ENCODE data around the gene OLFM2.

- TF ChIP-seq ZFP30 (CRISPR knock-in tag; IDR thresholded peaks at IDR 0.05) (no peak), OSR1 (CRISPR knock-in tag; IDR thresholded peaks at IDR 0.05) (no peak), TCF4 (CRISPR knock-in tag; IDR thresholded peaks at IDR 0.05; ENCODE audit: borderline replicate concordance) (no peak), SNAI2 (CRISPR knock-in tag; IDR thresholded peaks at IDR 0.05) (no peak), ARNTL (CRISPR knock-in tag; IDR thresholded peaks at IDR 0.05; ENCODE audit: borderline replicate concordance, low read depth) (no peak), ZFP3 (CRISPR knock-in tag; IDR thresholded peaks at IDR 0.05) (no peak), ISL1 (CRISPR knock-in tag; IDR thresholded peaks at IDR 0.05) (no peak), GLIS3 (CRISPR knock-in tag; IDR thresholded peaks at IDR 0.05) (no peak), ZNF8 (CRISPR knock-in tag; IDR thresholded peaks at IDR 0.05) (no peak), CSDC2 (CRISPR knock-in tag; IDR thresholded peaks at IDR 0.05) (no peak)
Measured at GRCh38 chr19:9848762-9849161, 87.6 kb downstream of the OLFM2 start.
